WTC11 (cell line): ENCODE results near the gene MACROH2A2.

Experiments
- CREB1 ChIP-seq: sonication (generic); formaldehyde crosslinking; IDR thresholded peaks from 2 replicates; pipeline ENCODE4 v1.8.0; 2023; ENCODE audit warnings: mild to moderate bottlenecking, missing genetic modification reagents
- CTCF ChIP-seq: fragments of 200-600 bp; IDR thresholded peaks from 2 replicates; pipeline ENCODE4 v1.8.0; 2022; ENCODE audit warnings: antibody characterized with exemption
- E2F4 ChIP-seq: sonication (generic); formaldehyde crosslinking; IDR thresholded peaks from 2 replicates; pipeline ENCODE4 v1.8.1; 2022; ENCODE audit warnings: low read depth, mild to moderate bottlenecking, moderate library complexity, missing genetic modification reagents, borderline replicate concordance
- ETV6 ChIP-seq: sonication (generic); formaldehyde crosslinking; IDR thresholded peaks from 2 replicates; pipeline ENCODE4 v1.8.1; 2022; ENCODE audit warnings: mild to moderate bottlenecking, missing genetic modification reagents
- GTF2I ChIP-seq: fragments of 250-450 bp; sonication (Bioruptor Pico); conservative IDR thresholded peaks from 2 replicates; pipeline ENCODE4 v1.4.0; 2021; ENCODE audit warnings: mild to moderate bottlenecking
- JAZF1 ChIP-seq: fragments of 250-450 bp; sonication (Bioruptor Pico); IDR thresholded peaks from 2 replicates; pipeline ENCODE4 v1.9.0; 2021; ENCODE audit warnings: moderate library complexity, mild to moderate bottlenecking, inconsistent platforms
- KAT7 ChIP-seq: sonication (generic); formaldehyde crosslinking; IDR thresholded peaks from 2 replicates; pipeline ENCODE4 v1.8.1; 2023; ENCODE audit warnings: missing genetic modification reagents, mild to moderate bottlenecking, borderline replicate concordance
- MAX ChIP-seq: sonication (generic); formaldehyde crosslinking; IDR thresholded peaks from 2 replicates; pipeline ENCODE4 v1.8.0; 2022; ENCODE audit warnings: mild to moderate bottlenecking, missing genetic modification reagents
- PRDM15 ChIP-seq: sonication (generic); formaldehyde crosslinking; IDR thresholded peaks from 2 replicates; pipeline ENCODE4 v1.8.0; 2022; ENCODE audit warnings: missing genetic modification reagents
- SP1 ChIP-seq: sonication (generic); formaldehyde crosslinking; conservative IDR thresholded peaks from 2 replicates; pipeline ENCODE4 v1.8.1; 2022; ENCODE audit warnings: missing genetic modification reagents
- STAT6 ChIP-seq: sonication (generic); formaldehyde crosslinking; conservative IDR thresholded peaks from 2 replicates; pipeline ENCODE4 v1.8.1; 2023; ENCODE audit warnings: mild to moderate bottlenecking, low read depth, missing genetic modification reagents, moderate library complexity
- TCF7 ChIP-seq: sonication (generic); formaldehyde crosslinking; IDR thresholded peaks from 2 replicates; pipeline ENCODE4 v1.8.0; 2022; ENCODE audit warnings: mild to moderate bottlenecking, low read depth, missing genetic modification reagents, moderate library complexity
- TEAD4 ChIP-seq: sonication (generic); formaldehyde crosslinking; IDR thresholded peaks from 2 replicates; pipeline ENCODE4 v1.8.0; 2022; ENCODE audit warnings: mild to moderate bottlenecking, missing genetic modification reagents
- ZBTB21 ChIP-seq: sonication (generic); formaldehyde crosslinking; IDR thresholded peaks from 2 replicates; pipeline ENCODE4 v1.8.1; 2023; ENCODE audit warnings: mild to moderate bottlenecking, missing genetic modification reagents, borderline replicate concordance

GRCh38 chr10:70078937-70079336 is 26.3 kb downstream of the MACROH2A2 start:
- TF ChIP-seq CTCF (no peak), TEAD4 (CRISPR knock-in tag) (no peak), KAT7 (CRISPR knock-in tag) (no peak), ZBTB21 (CRISPR knock-in tag) (no peak), STAT6 (CRISPR knock-in tag) (no peak), CREB1 (CRISPR knock-in tag) (no peak), SP1 (CRISPR knock-in tag) (no peak), GTF2I (CRISPR knock-in tag) (no peak), JAZF1 (no peak), E2F4 (CRISPR knock-in tag) (no peak), MAX (CRISPR knock-in tag) (no peak), TCF7 (CRISPR knock-in tag) (no peak), PRDM15 (no peak), ETV6 (CRISPR knock-in tag) (no peak)
